ENCODE data around the gene KIF13A.
"Not testable (repeated sequence)": the region's sequence is repeated elsewhere in the genome, so short reads cannot be mapped to it uniquely, and the experiment has no call there.

DNA sequence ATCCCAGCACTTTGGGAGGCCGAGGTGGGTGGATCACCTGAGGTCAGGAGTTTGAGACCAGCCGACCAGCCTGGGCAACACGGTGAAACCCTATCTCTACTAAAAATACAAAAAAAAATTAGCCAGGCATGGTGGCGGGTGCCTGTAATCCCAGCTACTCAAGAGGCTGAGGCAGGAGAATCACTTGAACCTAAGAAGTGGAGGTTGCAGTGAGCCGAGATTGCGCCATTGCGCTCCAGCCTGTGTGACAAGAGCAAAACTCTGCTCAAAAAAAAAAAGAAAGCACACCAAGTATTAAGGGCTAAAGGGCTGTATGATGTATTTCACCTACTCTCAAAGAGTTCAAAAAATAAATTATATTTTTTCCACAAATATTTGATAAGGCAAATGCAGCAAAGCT, 39.9 kb downstream of the KIF13A start:
- not testable (repeated sequence) for TF ChIP-seq RAD21 (IDR thresholded peaks at IDR 0.05); YY1 (IDR thresholded peaks at IDR 0.05); HNF4A (conservative IDR thresholded peaks at IDR 0.05); FOXA1 (IDR thresholded peaks at IDR 0.05); JUND (IDR thresholded peaks at IDR 0.05); EGR1 (IDR thresholded peaks at IDR 0.05; ENCODE audit: low read depth in 2 of 2); GABPA (IDR thresholded peaks at IDR 0.05 in 1 of 2, conservative IDR thresholded peaks at IDR 0.05 in 1 of 2); SP1 (IDR thresholded peaks at IDR 0.05); RXRA (IDR thresholded peaks at IDR 0.05)
- TF ChIP-seq, protein P1, sequence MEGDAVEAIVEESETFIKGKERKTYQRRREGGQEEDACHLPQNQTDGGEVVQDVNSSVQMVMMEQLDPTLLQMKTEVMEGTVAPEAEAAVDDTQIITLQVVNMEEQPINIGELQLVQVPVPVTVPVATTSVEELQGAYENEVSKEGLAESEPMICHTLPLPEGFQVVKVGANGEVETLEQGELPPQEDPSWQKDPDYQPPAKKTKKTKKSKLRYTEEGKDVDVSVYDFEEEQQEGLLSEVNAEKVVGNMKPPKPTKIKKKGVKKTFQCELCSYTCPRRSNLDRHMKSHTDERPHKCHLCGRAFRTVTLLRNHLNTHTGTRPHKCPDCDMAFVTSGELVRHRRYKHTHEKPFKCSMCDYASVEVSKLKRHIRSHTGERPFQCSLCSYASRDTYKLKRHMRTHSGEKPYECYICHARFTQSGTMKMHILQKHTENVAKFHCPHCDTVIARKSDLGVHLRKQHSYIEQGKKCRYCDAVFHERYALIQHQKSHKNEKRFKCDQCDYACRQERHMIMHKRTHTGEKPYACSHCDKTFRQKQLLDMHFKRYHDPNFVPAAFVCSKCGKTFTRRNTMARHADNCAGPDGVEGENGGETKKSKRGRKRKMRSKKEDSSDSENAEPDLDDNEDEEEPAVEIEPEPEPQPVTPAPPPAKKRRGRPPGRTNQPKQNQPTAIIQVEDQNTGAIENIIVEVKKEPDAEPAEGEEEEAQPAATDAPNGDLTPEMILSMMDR (IDR thresholded peaks at IDR 0.05; ENCODE audit: low read depth, low read length, missing input control): not testable (repeated sequence)
- TF ChIP-seq, protein P2, sequence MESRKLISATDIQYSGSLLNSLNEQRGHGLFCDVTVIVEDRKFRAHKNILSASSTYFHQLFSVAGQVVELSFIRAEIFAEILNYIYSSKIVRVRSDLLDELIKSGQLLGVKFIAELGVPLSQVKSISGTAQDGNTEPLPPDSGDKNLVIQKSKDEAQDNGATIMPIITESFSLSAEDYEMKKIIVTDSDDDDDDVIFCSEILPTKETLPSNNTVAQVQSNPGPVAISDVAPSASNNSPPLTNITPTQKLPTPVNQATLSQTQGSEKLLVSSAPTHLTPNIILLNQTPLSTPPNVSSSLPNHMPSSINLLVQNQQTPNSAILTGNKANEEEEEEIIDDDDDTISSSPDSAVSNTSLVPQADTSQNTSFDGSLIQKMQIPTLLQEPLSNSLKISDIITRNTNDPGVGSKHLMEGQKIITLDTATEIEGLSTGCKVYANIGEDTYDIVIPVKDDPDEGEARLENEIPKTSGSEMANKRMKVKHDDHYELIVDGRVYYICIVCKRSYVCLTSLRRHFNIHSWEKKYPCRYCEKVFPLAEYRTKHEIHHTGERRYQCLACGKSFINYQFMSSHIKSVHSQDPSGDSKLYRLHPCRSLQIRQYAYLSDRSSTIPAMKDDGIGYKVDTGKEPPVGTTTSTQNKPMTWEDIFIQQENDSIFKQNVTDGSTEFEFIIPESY (IDR thresholded peaks at IDR 0.05): not testable (repeated sequence)
- TF ChIP-seq, protein P3, sequence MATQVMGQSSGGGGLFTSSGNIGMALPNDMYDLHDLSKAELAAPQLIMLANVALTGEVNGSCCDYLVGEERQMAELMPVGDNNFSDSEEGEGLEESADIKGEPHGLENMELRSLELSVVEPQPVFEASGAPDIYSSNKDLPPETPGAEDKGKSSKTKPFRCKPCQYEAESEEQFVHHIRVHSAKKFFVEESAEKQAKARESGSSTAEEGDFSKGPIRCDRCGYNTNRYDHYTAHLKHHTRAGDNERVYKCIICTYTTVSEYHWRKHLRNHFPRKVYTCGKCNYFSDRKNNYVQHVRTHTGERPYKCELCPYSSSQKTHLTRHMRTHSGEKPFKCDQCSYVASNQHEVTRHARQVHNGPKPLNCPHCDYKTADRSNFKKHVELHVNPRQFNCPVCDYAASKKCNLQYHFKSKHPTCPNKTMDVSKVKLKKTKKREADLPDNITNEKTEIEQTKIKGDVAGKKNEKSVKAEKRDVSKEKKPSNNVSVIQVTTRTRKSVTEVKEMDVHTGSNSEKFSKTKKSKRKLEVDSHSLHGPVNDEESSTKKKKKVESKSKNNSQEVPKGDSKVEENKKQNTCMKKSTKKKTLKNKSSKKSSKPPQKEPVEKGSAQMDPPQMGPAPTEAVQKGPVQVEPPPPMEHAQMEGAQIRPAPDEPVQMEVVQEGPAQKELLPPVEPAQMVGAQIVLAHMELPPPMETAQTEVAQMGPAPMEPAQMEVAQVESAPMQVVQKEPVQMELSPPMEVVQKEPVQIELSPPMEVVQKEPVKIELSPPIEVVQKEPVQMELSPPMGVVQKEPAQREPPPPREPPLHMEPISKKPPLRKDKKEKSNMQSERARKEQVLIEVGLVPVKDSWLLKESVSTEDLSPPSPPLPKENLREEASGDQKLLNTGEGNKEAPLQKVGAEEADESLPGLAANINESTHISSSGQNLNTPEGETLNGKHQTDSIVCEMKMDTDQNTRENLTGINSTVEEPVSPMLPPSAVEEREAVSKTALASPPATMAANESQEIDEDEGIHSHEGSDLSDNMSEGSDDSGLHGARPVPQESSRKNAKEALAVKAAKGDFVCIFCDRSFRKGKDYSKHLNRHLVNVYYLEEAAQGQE (IDR thresholded peaks at IDR 0.05): not testable (repeated sequence)
- TF ChIP-seq, protein P4, sequence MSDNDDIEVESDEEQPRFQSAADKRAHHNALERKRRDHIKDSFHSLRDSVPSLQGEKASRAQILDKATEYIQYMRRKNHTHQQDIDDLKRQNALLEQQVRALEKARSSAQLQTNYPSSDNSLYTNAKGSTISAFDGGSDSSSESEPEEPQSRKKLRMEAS (IDR thresholded peaks at IDR 0.05): not testable (repeated sequence)
- TF ChIP-seq, protein P5, sequence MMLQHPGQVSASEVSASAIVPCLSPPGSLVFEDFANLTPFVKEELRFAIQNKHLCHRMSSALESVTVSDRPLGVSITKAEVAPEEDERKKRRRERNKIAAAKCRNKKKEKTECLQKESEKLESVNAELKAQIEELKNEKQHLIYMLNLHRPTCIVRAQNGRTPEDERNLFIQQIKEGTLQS (IDR thresholded peaks at IDR 0.05): not testable (repeated sequence)
